ENCODE measurements around the gene CREM.
"Not testable (repeated sequence)": the region's sequence is repeated elsewhere in the genome, so short reads cannot be mapped to it uniquely, and the experiment has no call there.

Gene CREM

GRCh38 chr10:35126530-35127288 is at the start of gene CREM:
CREM (plus strand) TSS chr10:35126846; CDS start chr10:35137836, 10,990 bp downstream.
- TF ChIP-seq TOX (CRISPR knock-in tag; IDR thresholded peaks at IDR 0.05; ENCODE audit: borderline replicate concordance) = peak; percentile 94; the same call in 1 of the 2 replicates
- 0 out of 2 replicates have a peak, but pooled peaks have one; percentile 57 for TF ChIP-seq ESRRG (CRISPR knock-in tag; IDR thresholded peaks at IDR 0.05)
- peak; percentile 82 for TF ChIP-seq ZFP3 (CRISPR knock-in tag; IDR thresholded peaks at IDR 0.05)
- no peak for TF ChIP-seq ZNF8 (CRISPR knock-in tag; IDR thresholded peaks at IDR 0.05)
- TF ChIP-seq POU6F1 (CRISPR knock-in tag; IDR thresholded peaks at IDR 0.05; ENCODE audit: borderline replicate concordance, low read depth) = 0 out of 2 replicates have a peak, but pooled peaks have one; percentile 33
- peak; percentile 82 for TF ChIP-seq ZC3H10 (CRISPR knock-in tag; IDR thresholded peaks at IDR 0.05)
- peak; percentile 91 for ATAC-seq

- ATAC-seq = peak; percentile 57
- TF ChIP-seq PPARA (CRISPR knock-in tag; IDR thresholded peaks at IDR 0.05; ENCODE audit: borderline replicate concordance) (no peak), ZFP3 (CRISPR knock-in tag; IDR thresholded peaks at IDR 0.05) (no peak), RARB (CRISPR knock-in tag; IDR thresholded peaks at IDR 0.05) (no peak), ZNF565 (CRISPR knock-in tag; conservative IDR thresholded peaks at IDR 0.05; ENCODE audit: low read depth) (no peak), ARNTL (CRISPR knock-in tag; IDR thresholded peaks at IDR 0.05; ENCODE audit: borderline replicate concordance, low read depth) (no peak), ESRRG (CRISPR knock-in tag; IDR thresholded peaks at IDR 0.05) (no peak), OSR1 (CRISPR knock-in tag; IDR thresholded peaks at IDR 0.05) (no peak), SNAI2 (CRISPR knock-in tag; IDR thresholded peaks at IDR 0.05) (no peak), ZNF70 (CRISPR knock-in tag; IDR thresholded peaks at IDR 0.05) (no peak), PATZ1 (CRISPR knock-in tag; IDR thresholded peaks at IDR 0.05; ENCODE audit: borderline replicate concordance) (no peak), ZNF8 (CRISPR knock-in tag; IDR thresholded peaks at IDR 0.05) (no peak), CSDC2 (CRISPR knock-in tag; IDR thresholded peaks at IDR 0.05) (no peak), GLIS3 (CRISPR knock-in tag; IDR thresholded peaks at IDR 0.05) (no peak), BACH2 (CRISPR knock-in tag; IDR thresholded peaks at IDR 0.05; ENCODE audit: borderline replicate concordance) (no peak), ISL1 (CRISPR knock-in tag; IDR thresholded peaks at IDR 0.05) (no peak), ZC3H10 (CRISPR knock-in tag; IDR thresholded peaks at IDR 0.05) (no peak), TSHZ2 (CRISPR knock-in tag; IDR thresholded peaks at IDR 0.05) (no peak)
These were observed 47.4 kb upstream of the CREM start for GRCh38 chr10:35079265-35079664.

GRCh38 chr10:35079763-35080162 is 46.9 kb upstream of the CREM start:
- ATAC-seq = peak; percentile 99
- TF ChIP-seq CSRNP3 (CRISPR knock-in tag; IDR thresholded peaks at IDR 0.05) (no peak), ISL1 (CRISPR knock-in tag; IDR thresholded peaks at IDR 0.05) (peak; percentile 67)

- ATAC-seq = not testable (repeated sequence)
These were observed 46.4 kb upstream of the CREM start for GRCh38 chr10:35080261-35080660.

Measured in SK-N-SH treated with all-trans-retinoic acid at 6 μM for 48 hours (cell line).